SK-N-MC (cell line): ENCODE data around the gene NLGN4X.

Experiments
- DNase-seq: peaks from one replicate; pipeline ENCODE4 v3.0.0-alpha.2; 2011; ENCODE audit warnings: low read depth, low spot score
- H3K27ac ChIP-seq: fragments of 200-600 bp; sonication (generic); 2 replicates; pipeline ENCODE4 v1.5.1; 2016; ENCODE audit warnings: mixed run types
- H3K36me3 ChIP-seq: fragments of 200-600 bp; sonication (generic); 2 replicates; pipeline ENCODE4 v1.6.1; 2017; ENCODE audit warnings: antibody characterized with exemption, low read length, mixed read lengths; ENCODE audit not compliant: insufficient read depth
- H3K4me3 ChIP-seq: fragments of 200-600 bp; sonication (generic); 2 replicates; pipeline ENCODE4 v1.5.1; 2016
- H3K9ac ChIP-seq: fragments of 200-600 bp; sonication (generic); 2 replicates; pipeline ENCODE4 v1.8.0; 2017; ENCODE audit warnings: mixed run types, mixed read lengths; ENCODE audit not compliant: insufficient read length
- H3K9me3 ChIP-seq: fragments of 200-600 bp; sonication (generic); 2 replicates; pipeline ENCODE4 v1.6.1; 2017; ENCODE audit warnings: low read depth, mild to moderate bottlenecking, antibody characterized with exemption, low read length, moderate library complexity, mixed read lengths
- EZH2 ChIP-seq: fragments of 200-600 bp; sonication (generic); IDR thresholded peaks from one replicate; pipeline ENCODE4 v1.6.1; 2017; ENCODE audit warnings: antibody characterized with exemption
- FOXP2 ChIP-seq: optimal IDR thresholded peaks from 2 replicates; pipeline ENCODE3; 2011; ENCODE audit warnings: mild to moderate bottlenecking, moderate library complexity; ENCODE audit not compliant: insufficient read depth; ENCODE audit errors: extremely low read length, control extremely low read depth
- POLR2AphosphoS5 ChIP-seq: IDR thresholded peaks from 2 replicates; pipeline ENCODE4 v1.6.1; 2012; ENCODE audit warnings: mild to moderate bottlenecking, low read depth, low read length, borderline replicate concordance

The NLGN4X gene

DNA sequence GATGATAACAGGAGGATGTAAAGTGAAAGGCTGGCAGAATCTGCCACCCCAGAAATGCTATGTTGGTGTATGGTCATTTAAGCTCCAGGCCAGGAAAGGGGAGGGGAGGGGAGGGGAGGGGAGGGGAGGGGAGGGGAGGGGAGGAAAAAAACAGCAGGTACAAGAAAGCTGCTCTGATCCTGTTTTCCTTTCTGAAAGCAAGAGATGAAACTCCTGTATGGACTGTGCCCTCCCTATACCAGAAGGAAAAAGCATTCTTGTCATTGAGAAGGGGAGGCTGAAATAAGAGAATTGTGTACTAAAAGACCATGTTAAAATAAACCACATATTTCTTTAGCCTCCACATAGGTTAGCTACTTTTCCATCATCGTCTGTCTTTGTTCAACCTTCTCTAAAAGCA lies 179.5 kb downstream of the NLGN4X start:
- DNase-seq = no peak
- Histone ChIP-seq H3K4me3 (no peak overlapping the region), H3K9ac (no peak overlapping the region), H3K27ac (no peak overlapping the region), H3K9me3 (no peaks in the 10 kb centered on the region), H3K36me3 (peaks cover 3% of the 10 kb centered on the region; the same call in 1 of the 2 replicates)
- TF ChIP-seq FOXP2 (no peak), EZH2 (no peak), POLR2AphosphoS5 (no peak)

DNA sequence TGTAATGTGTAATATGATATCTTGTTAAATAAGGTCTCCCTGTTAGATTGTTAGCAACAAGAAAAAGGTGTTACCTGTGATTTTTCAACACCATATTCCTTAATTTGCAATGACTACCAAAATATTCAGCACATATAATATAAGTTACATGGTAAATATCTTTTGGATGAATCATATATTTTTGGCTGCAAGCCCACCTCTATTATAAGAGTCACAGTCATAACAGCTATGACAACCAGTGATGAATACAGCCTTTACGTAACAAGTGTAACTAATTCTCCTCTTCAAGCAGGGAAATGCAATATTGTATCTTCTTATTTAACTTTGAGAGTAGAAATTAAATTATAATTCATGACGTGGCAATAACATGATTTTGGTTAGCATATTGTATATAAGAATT lies 187.0 kb downstream of the NLGN4X start:
- peak overlapping the region; percentile 73 for H3K27ac ChIP-seq
- no peaks in the 10 kb centered on the region for H3K9me3 ChIP-seq
- TF ChIP-seq EZH2 = no peak
- no peak for TF ChIP-seq POLR2AphosphoS5
- TF ChIP-seq FOXP2 = no peak
- no peak overlapping the region for H3K9ac ChIP-seq
- H3K4me3 ChIP-seq = peak overlapping the region; percentile 15; the same call in 1 of the 2 replicates
- 0 out of 2 replicates have a peak, but pooled peaks cover 13% of the 10 kb centered on the region for H3K36me3 ChIP-seq
- no peak for DNase-seq

DNA sequence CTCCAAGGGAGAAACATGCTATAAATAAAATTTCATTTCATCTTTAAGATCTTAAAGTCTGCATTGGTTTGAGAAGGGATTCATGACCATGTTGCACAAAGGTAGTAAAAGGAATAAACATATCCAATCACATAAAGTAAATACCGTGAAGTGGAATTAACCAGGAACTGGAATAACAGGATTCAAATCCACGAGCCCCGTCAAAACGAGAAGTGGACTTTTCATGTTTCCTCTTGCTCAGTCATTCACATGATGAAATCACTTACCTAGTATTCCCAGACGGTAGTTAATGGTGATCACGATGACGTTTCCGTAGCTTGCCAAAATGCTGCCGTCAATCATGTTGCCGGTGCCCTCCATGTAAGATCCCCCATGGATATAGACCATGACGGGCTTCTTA lies 199.7 kb downstream of the NLGN4X start:
- Histone ChIP-seq H3K9ac (no peak overlapping the region), H3K4me3 (no peak overlapping the region), H3K27ac (no peak overlapping the region), H3K9me3 (no peaks in the 10 kb centered on the region), H3K36me3 (peaks cover 12% of the 10 kb centered on the region; the same call in 1 of the 2 replicates)
- no peak for DNase-seq
- TF ChIP-seq POLR2AphosphoS5 = no peak
- no peak for TF ChIP-seq EZH2
- TF ChIP-seq FOXP2 = no peak

DNA sequence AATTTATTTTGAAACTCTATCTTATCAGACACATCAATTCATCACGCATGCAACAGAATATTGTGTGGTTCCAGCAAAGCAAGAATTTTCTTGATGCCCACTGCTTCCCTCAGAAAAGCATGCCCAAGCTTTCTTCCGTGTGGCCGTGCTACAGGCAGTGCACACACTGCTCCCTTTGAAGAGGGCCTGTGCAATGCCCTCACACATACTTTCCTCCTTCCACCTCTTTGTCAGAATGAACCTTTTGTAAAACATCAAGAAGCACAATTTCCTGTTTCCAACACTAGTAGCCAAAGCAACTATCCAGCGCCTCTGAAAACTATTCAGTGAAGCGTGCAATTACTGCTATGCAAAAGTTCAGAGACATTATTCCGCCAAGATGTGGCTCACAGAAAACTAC lies 201.7 kb downstream of the NLGN4X start:
- H3K9ac ChIP-seq = no peak overlapping the region
- H3K9me3 ChIP-seq = no peaks in the 10 kb centered on the region
- peaks cover 12% of the 10 kb centered on the region; the same call in 1 of the 2 replicates for H3K36me3 ChIP-seq
- no peak overlapping the region for H3K4me3 ChIP-seq
- DNase-seq = no peak
- TF ChIP-seq POLR2AphosphoS5 (no peak), EZH2 (no peak), FOXP2 (no peak)
- no peak overlapping the region for H3K27ac ChIP-seq

DNA sequence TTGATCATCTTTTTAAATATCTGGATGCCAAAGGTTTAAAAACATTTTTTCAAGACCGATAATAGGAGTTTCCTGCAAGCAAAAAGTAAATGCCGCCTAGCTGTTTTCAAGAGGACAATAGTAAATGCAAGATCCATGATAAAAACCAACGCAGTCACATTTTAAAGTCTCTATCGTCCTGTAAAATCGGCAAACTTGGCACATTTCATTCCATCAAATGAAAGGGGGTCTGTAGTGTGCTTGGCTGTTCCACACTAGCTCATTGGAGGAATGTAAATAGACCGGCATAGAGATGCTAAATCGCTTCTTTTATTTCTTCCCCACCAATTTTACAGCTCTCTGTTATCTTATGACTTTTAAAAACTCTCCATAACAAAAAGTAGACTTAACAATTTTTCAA lies 202.2 kb downstream of the NLGN4X start:
- TF ChIP-seq POLR2AphosphoS5 (no peak), FOXP2 (no peak), EZH2 (no peak)
- Histone ChIP-seq H3K9ac (no peak overlapping the region), H3K36me3 (peaks cover 12% of the 10 kb centered on the region; the same call in 1 of the 2 replicates), H3K9me3 (no peaks in the 10 kb centered on the region), H3K27ac (no peak overlapping the region), H3K4me3 (no peak overlapping the region)
- no peak for DNase-seq

DNA sequence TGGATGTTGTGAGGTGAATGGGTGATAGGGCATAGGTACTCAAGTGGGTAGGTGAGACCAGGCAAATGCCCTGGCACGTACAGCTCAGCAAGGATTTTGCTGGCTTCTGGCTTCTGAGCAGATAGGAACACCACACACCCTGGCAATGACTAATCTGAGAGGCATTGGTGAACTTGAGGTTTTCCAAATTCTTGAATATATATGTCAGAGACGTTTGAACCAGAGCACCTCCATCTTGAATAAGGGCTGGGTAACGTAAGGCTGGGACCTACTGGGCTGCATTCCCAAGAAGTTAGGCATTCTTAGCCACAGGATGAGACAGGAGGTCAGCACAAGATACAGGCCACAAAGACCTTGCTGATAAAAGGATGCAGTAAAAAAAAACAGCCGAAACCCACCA lies 204.5 kb downstream of the NLGN4X start:
- H3K9me3 ChIP-seq = no peaks in the 10 kb centered on the region
- DNase-seq = no peak
- TF ChIP-seq EZH2 (no peak), FOXP2 (no peak), POLR2AphosphoS5 (no peak)
- no peak overlapping the region for H3K27ac ChIP-seq
- no peak overlapping the region for H3K4me3 ChIP-seq
- peaks cover 10% of the 10 kb centered on the region; the same call in 1 of the 2 replicates for H3K36me3 ChIP-seq
- no peak overlapping the region for H3K9ac ChIP-seq

DNA sequence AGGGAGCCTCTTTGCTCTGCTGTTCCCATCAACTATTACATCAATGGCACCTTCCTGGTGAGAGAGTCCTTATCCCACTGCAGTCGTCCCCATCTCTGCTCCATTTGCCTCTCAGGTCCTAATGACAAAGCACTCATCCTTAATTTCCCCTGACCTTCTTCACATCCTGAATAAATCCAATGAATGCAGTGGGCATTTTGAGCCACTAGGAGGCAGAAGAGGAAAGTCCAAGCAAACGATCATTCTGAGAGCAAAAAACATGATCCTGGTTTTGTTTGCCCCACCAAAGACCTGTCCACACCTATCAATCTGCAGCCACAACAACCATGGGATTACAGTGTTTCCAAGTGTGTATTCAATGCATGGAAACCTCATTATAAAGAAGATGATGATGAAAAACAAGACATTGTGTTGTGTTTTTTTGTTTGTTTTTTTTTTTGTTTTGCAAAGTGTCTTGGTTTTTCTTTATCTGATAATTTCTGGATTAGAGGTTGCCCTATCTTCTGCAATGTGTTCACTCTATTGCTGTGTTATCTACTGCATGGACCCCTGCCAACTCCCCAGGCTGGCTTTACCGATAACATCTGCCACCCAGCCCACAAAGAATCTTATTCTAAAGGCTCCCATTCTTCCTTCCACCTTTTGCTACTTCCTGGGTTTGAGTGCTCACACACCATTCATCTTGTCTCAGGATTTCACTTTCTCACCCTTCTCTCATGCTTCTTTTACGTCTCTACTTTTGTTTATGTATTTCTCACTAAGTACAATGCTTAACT lies 207.2 kb downstream of the NLGN4X start:
- peaks cover 9% of the 10 kb centered on the region; the same call in 1 of the 2 replicates for H3K36me3 ChIP-seq
- no peak overlapping the region; the same call in 1 of the 2 replicates for H3K4me3 ChIP-seq
- no peak for DNase-seq
- no peak for TF ChIP-seq POLR2AphosphoS5
- no peak for TF ChIP-seq FOXP2
- no peak for TF ChIP-seq EZH2
- H3K9ac ChIP-seq = peak overlapping the region; percentile 9
- 0 out of 2 replicates have a peak overlapping the region, but pooled peaks have one; percentile 10 for H3K27ac ChIP-seq
- H3K9me3 ChIP-seq = no peaks in the 10 kb centered on the region; the same call in 1 of the 2 replicates

DNA sequence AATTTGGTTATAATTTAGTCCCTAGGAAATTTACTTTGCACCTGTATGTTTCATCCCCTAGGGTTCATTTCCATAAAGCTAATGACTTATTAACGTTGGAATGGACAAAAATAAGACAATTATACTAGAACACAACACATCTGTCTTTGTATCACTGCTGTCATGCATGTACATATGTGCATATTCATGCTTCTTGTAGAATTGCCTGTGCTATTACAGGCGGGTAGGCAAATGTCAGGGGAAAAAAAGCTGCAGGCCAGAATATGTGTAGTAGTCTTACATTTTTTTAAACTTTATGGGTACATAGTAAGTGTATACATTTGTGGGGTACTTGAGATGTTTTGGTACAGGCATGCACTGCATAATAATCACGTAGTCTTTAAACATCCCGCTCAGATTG lies 209.6 kb downstream of the NLGN4X start:
- peaks cover 8% of the 10 kb centered on the region; the same call in 1 of the 2 replicates for H3K36me3 ChIP-seq
- H3K27ac ChIP-seq = no peak overlapping the region
- no peak for DNase-seq
- no peaks in the 10 kb centered on the region; the same call in 1 of the 2 replicates for H3K9me3 ChIP-seq
- no peak overlapping the region for H3K9ac ChIP-seq
- no peak for TF ChIP-seq EZH2
- TF ChIP-seq POLR2AphosphoS5 = no peak
- TF ChIP-seq FOXP2 = no peak
- H3K4me3 ChIP-seq = no peak overlapping the region
